GM12891 (cell line): Measurements from ENCODE around the gene ZNF862.

Experiments used
- DNase-seq: peaks from one replicate; pipeline ENCODE4 v3.0.0; 2011; ENCODE audit warnings: low spot score; ENCODE audit not compliant: insufficient read length
- FAIRE-seq: peaks from 2 replicates; lab custom pipeline; 2011; peaks lifted over from hg19 to GRCh38; lab: Jason Lieb, UNC
- PAX5 ChIP-seq: IDR thresholded peaks from 2 replicates; pipeline ENCODE4 v1.6.1; 2011; ENCODE audit warnings: low read length, moderate library complexity, mild to moderate bottlenecking; ENCODE audit not compliant: insufficient read depth, severe bottlenecking
- POLR2A ChIP-seq: IDR thresholded peaks from 2 replicates; pipeline ENCODE4 v1.6.1; 2011; ENCODE audit warnings: low read depth, low read length, control low read depth
- POLR2AphosphoS5 ChIP-seq: IDR thresholded peaks from 2 replicates; pipeline ENCODE4 v1.6.1; 2011; ENCODE audit warnings: low read depth, low read length, control low read depth
- POU2F2 ChIP-seq: IDR thresholded peaks from 2 replicates; pipeline ENCODE4 v1.6.1; 2011; ENCODE audit warnings: low read depth, mild to moderate bottlenecking, control low read depth, low read length, moderate library complexity
- SPI1 ChIP-seq: IDR thresholded peaks from 2 replicates; pipeline ENCODE4 v1.6.1; 2011; ENCODE audit warnings: low read depth, low read length, control low read depth
- TAF1 ChIP-seq: IDR thresholded peaks from 2 replicates; pipeline ENCODE4 v1.6.1; 2011; ENCODE audit warnings: low read depth, low read length, control low read depth

Gene ZNF862

DNA sequence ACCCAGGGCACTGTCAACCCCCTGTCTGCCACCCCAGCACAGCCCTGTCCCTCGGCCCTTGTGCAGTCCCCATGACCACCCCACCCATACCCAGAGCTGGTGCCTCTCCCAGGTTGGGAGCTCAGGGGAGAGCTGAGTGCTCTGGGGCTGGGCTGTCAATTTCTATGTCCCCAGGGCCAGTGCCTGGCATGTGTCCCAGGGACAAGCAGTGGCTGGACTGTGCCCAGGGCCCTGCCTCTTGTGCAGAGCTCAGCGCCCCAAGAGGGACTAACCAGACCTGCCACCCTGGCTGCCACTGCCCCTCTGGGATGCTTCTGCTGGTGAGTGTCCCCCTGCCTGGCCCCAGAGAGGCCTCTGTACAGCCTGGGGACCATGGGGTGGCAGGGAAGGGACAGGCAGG is 29.0 kb upstream of the ZNF862 start:
- TF ChIP-seq POLR2AphosphoS5 (no peak), POLR2A (no peak), PAX5 (no peak), POU2F2 (no peak), SPI1 (no peak), TAF1 (no peak)
- DNase-seq (no peak), FAIRE-seq (no peak)

- TF ChIP-seq TAF1 (no peak), POLR2AphosphoS5 (no peak), PAX5 (no peak), SPI1 (no peak), POU2F2 (no peak), POLR2A (no peak)
- DNase-seq (no peak), FAIRE-seq (no peak)
Observed at GRCh38 chr7:149811221-149811620, 27.0 kb upstream of the ZNF862 start.

DNA sequence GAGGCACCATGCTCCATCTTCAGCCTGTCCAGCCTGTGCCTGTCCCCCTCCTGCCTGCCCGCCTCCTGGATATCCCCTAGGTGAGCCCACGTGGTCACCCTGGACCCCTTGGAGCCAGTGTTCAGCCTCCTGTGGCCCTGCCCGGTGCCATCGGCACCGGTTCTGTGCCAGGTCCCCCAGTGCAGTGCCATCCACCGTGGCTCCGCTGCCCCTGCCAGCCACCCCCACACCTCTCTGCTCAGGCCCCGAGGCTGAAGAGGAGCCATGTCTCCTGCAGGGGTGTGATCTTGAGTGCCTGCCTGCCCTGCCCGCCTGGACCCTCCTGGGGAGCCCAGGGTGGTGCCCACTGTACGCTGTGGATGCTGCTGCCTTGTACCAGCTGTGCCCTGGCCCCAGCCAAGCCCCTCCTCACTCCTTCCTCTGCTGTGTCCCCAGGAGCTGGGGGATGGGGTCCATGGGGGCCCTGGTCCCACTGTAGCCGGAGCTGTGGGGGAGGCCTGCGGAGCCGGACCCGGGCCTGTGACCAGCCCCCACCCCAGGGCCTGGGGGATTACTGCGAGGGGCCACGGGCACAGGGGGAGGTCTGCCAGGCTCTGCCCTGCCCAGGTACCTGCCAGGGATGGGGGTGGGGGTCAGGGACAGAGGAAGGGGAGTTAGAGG is 26.2 kb upstream of the ZNF862 start:
- FAIRE-seq (no peak), DNase-seq (no peak)
- no peak for TF ChIP-seq POLR2A
- no peak for TF ChIP-seq SPI1
- no peak for TF ChIP-seq POLR2AphosphoS5
- no peak for TF ChIP-seq TAF1
- no peak for TF ChIP-seq PAX5
- no peak for TF ChIP-seq POU2F2

GRCh38 chr7:149813254-149814035 is 24.7 kb upstream of the ZNF862 start:
- DNase-seq, result no peak
- FAIRE-seq, result no peak
- no peak for TF ChIP-seq PAX5
- no peak for TF ChIP-seq POU2F2
- TF ChIP-seq SPI1, result no peak
- no peak for TF ChIP-seq POLR2A
- TF ChIP-seq TAF1, result no peak
- TF ChIP-seq POLR2AphosphoS5, result no peak

DNA sequence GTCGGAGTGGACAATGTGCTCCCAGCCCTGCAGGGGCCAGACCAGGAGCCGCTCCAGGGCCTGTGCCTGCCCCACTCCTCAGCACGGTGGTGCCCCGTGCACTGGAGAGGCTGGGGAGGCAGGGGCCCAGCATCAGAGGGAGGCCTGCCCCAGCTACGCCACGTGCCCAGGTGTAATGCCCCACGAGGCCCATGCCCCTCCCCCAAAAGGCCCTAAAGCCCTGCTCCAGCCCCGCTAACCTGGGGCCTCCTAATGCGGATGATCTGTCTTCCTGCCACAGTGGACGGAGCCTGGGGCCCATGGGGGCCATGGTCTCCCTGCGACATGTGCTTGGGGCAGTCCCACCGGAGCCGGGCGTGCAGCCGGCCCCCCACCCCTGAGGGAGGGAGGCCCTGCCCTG is 23.7 kb upstream of the ZNF862 start:
- FAIRE-seq (no peak), DNase-seq (no peak)
- TF ChIP-seq POLR2A, result no peak
- no peak for TF ChIP-seq TAF1
- no peak for TF ChIP-seq POLR2AphosphoS5
- no peak for TF ChIP-seq POU2F2
- no peak for TF ChIP-seq PAX5
- no peak for TF ChIP-seq SPI1

GRCh38 chr7:149815121-149815520 is 23.1 kb upstream of the ZNF862 start:
- no peak for FAIRE-seq
- TF ChIP-seq SPI1, result no peak
- TF ChIP-seq POLR2A, result no peak
- no peak for TF ChIP-seq PAX5
- TF ChIP-seq POLR2AphosphoS5, result no peak
- no peak for TF ChIP-seq TAF1
- no peak for TF ChIP-seq POU2F2
- no peak for DNase-seq

DNA sequence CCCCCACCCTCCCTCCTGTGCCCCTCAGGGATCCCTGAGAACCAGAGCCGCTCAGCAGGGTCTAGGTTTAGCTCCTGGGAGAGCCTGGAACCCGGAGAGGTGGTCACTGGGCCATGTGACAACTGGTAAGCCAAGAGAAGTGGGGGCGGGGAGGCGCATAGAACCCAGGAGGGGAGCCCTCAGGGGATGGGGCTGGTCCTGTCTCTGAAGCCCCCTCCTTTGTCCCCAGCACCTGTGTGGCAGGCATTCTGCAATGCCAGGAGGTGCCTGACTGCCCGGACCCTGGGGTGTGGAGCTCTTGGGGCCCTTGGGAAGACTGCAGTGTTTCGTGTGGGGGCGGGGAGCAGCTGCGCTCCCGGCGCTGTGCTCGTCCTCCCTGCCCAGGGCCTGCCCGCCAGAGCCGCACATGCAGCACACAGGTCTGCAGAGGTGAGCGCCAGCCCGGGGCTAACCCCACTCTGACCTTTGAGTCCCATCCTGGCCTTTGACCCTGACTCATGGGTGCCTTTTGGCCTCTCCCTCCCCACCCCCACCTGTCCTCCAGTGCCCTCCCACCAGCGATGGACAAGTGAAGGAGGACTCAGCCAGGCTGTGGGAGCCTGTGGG is 22.4 kb upstream of the ZNF862 start:
- FAIRE-seq, result no peak

DNA sequence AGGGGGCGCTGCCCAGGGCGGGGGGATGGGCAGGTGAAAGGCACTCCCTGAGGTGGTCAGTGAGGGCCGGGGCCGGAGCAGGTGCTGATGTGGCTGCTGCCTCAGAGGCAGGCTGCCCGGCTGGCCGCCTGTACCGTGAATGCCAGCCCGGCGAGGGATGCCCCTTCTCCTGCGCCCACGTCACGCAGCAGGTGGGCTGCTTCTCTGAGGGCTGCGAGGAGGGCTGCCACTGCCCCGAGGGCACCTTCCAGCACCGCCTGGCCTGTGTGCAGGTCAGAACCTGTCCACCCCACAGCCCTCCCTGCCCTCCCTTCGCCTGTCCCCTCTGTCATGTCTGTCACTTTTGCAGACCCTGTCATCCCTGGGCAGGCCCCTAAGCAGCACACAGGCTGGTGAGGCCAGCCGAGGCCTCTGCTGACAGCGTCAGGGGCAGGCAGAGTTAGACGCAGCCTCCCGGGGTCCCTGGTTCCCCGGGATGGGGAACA is 21.9 kb upstream of the ZNF862 start:
- TF ChIP-seq TAF1 (no peak), POLR2AphosphoS5 (no peak), POU2F2 (no peak), PAX5 (no peak), POLR2A (no peak), SPI1 (no peak)
- FAIRE-seq, result no peak

More for the DNA sequence above, 22.4 kb upstream of the ZNF862 start:
- TF ChIP-seq POU2F2 (no peak), SPI1 (no peak), POLR2A (no peak), PAX5 (no peak), TAF1 (no peak), POLR2AphosphoS5 (no peak)
- no peak for DNase-seq

DNA sequence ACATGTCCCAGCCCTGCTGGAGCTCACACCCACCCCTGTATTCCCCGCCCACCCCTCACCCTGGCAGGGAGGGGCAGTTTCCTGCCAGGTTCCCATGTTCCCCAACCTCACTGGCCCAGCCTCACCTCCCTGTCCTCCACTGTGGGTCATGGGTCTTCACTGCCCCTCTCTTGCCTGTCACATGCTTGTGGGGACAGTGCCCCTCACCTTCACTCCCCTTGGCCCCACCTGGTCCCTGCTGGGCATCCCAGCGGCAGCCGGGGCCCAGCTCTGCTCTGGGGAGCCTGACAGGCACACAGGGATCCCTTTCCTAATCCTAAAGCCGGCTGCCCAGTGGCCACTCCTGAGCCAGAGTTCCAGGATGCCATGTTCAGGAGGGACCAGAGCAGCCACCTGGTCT is 21.4 kb upstream of the ZNF862 start:
- no peak for TF ChIP-seq POLR2A
- TF ChIP-seq PAX5, result no peak
- TF ChIP-seq POU2F2, result no peak
- TF ChIP-seq TAF1, result no peak
- TF ChIP-seq SPI1, result no peak
- FAIRE-seq (no peak), DNase-seq (no peak)

More for the DNA sequence above, 21.9 kb upstream of the ZNF862 start:
- DNase-seq, result no peak

GRCh38 chr7:149817301-149817771 is 20.8 kb upstream of the ZNF862 start:
- no peak for TF ChIP-seq SPI1
- no peak for TF ChIP-seq POLR2AphosphoS5
- no peak for TF ChIP-seq POLR2A
- no peak for TF ChIP-seq POU2F2
- no peak for TF ChIP-seq TAF1
- TF ChIP-seq PAX5, result no peak
- no peak for DNase-seq
- no peak for FAIRE-seq
